H1 (cell line): ENCODE data around the gene TMEM198. TPM values are rescaled to one million over a fixed set of nuclear protein-coding genes. Genes with fewer than 3 reads are reported as not detected.

ENCODE experiments used
- ASH2L ChIP-seq: fragments of 200-600, 300-600 bp; sonication (generic); IDR thresholded peaks from one replicate; pipeline ENCODE4 v1.7.1; 2017; ENCODE audit warnings: low read length
- CEBPB ChIP-seq: IDR thresholded peaks from 2 replicates; pipeline ENCODE4 v1.6.1; 2012; ENCODE audit warnings: low read depth, low read length
- EGR1 ChIP-seq: IDR thresholded peaks from 2 replicates; pipeline ENCODE4 v1.6.1; 2011; ENCODE audit warnings: low read depth, low read length, borderline replicate concordance
- EZH2 ChIP-seq: fragments of 200-600 bp; sonication (generic); IDR thresholded peaks from 2 replicates; pipeline ENCODE4 v1.7.1; 2012; ENCODE audit warnings: low read depth, mild to moderate bottlenecking, moderate library complexity, low read length, inconsistent platforms; ENCODE audit not compliant: severe bottlenecking
- HDAC6 ChIP-seq: IDR thresholded peaks from one replicate; pipeline ENCODE4 v1.7.1; 2012; ENCODE audit warnings: low read depth, mild to moderate bottlenecking, inconsistent platforms, low read length, moderate library complexity
- JUN ChIP-seq: IDR thresholded peaks from 2 replicates; pipeline ENCODE4 v1.6.1; 2011; ENCODE audit warnings: low read depth, mild to moderate bottlenecking, improper control_type of control experiment, low read length
- KDM5A ChIP-seq: fragments of 200-600 bp; IDR thresholded peaks from 2 replicates; pipeline ENCODE4 v1.7.1; 2012; ENCODE audit warnings: mild to moderate bottlenecking, low read length, inconsistent platforms, mixed read lengths
- NANOG ChIP-seq: IDR thresholded peaks from 2 replicates; pipeline ENCODE4 v1.6.1; 2011; ENCODE audit warnings: low read length, low read depth, mild to moderate bottlenecking, inconsistent platforms; ENCODE audit not compliant: insufficient read depth, poor library complexity, severe bottlenecking
- PHF8 ChIP-seq: fragments of 200-600 bp; sonication (generic); conservative IDR thresholded peaks from 2 replicates; pipeline ENCODE4 v1.7.1; 2012; ENCODE audit warnings: low read depth, mild to moderate bottlenecking, inconsistent platforms, low read length, moderate library complexity
- POLR2A ChIP-seq, 2 experiments: IDR thresholded peaks; 1 replicate in 1 of 2; 2 replicates in 1 of 2; pipeline ENCODE4 v1.6.1; 2011; ENCODE audit warnings: low read depth in 2 of 2, low read length in 2 of 2, mild to moderate bottlenecking in 2 of 2; ENCODE audit errors: control extremely low read depth in 1 of 2
- POLR2AphosphoS5 ChIP-seq: IDR thresholded peaks from 2 replicates; pipeline ENCODE4 v1.6.1; 2011; ENCODE audit warnings: low read depth, low read length
- RFX5 ChIP-seq: IDR thresholded peaks from 2 replicates; pipeline ENCODE4 v1.6.1; 2011; ENCODE audit warnings: low read depth, low read length, improper control_type of control experiment, borderline replicate concordance
- SAP30 ChIP-seq: fragments of 300-600 bp; sonication (generic); IDR thresholded peaks from 2 replicates; pipeline ENCODE4 v1.7.1; 2012; ENCODE audit warnings: low read length, moderate library complexity, mild to moderate bottlenecking, inconsistent platforms; ENCODE audit not compliant: insufficient read depth, insufficient replicate concordance
- SIX5 ChIP-seq: IDR thresholded peaks from 2 replicates; pipeline ENCODE4 v1.6.1; 2011; ENCODE audit warnings: mild to moderate bottlenecking, low read depth, low read length
- SP1 ChIP-seq: IDR thresholded peaks from 2 replicates; pipeline ENCODE4 v1.6.1; 2011; ENCODE audit warnings: low read depth, low read length
- SP4 ChIP-seq: IDR thresholded peaks from 2 replicates; pipeline ENCODE4 v1.6.1; 2012; ENCODE audit warnings: low read length, inconsistent platforms
- SRF ChIP-seq: IDR thresholded peaks from 2 replicates; pipeline ENCODE4 v1.6.1; 2011; ENCODE audit warnings: mild to moderate bottlenecking, low read depth, low read length, moderate library complexity
- TAF7 ChIP-seq: optimal IDR thresholded peaks from 2 replicates; pipeline ENCODE3; 2011; ENCODE audit warnings: low read depth, mild to moderate bottlenecking, inconsistent platforms, low read length, moderate library complexity, borderline replicate concordance
- polyA plus RNA-seq, 7 experiments: library from polyadenylated mRNA; depleted of rRNA in 3 of 7; stranded (reverse) in 5 of 7; unstranded in 2 of 7; fragments of >200 nt in 5 of 7; fragments of 200-250 nt in 2 of 7; gene quantifications; 1 replicate in 5 of 7; 2 replicates in 1 of 7; 4 replicates in 1 of 7; pipeline versions ENCODE4 v1.2.1 to v1.2.3, GENCODE V29; 2011 to 2013; ENCODE audit warnings: missing spikeins in 2 of 7, mixed read lengths in 2 of 7
- total RNA-seq: library from RNA; stranded (reverse); fragmentation: NEBNext Ultra II Directional; extraction: Animal tissue kit (Norgen Biotek cat#: 25700); gene quantifications from 2 replicates; pipeline ENCODE4 v1.2.1, GENCODE V29; 2021
- TF ChIP-seq, protein P1 (sequence below): IDR thresholded peaks from 2 replicates; pipeline ENCODE4 v1.6.1; 2012; ENCODE audit warnings: inconsistent platforms
- TF ChIP-seq, protein P2 (sequence below): IDR thresholded peaks from 2 replicates; pipeline ENCODE4 v1.6.1; 2012; ENCODE audit warnings: low read length, inconsistent platforms
- TF ChIP-seq, protein P3 (sequence below): IDR thresholded peaks from 2 replicates; pipeline ENCODE4 v1.6.1; 2012; ENCODE audit warnings: inconsistent platforms
- TF ChIP-seq, protein P4 (sequence below): IDR thresholded peaks from 2 replicates; pipeline ENCODE4 v1.6.1; 2011; ENCODE audit warnings: low read depth, mild to moderate bottlenecking, low read length; ENCODE audit not compliant: insufficient read depth

The TMEM198 gene
- total and polyA plus RNA-seq, 2 of the 8 experiments (the other 6 are each of a cell fraction or from before 2014, with no cell fraction given): 10.2 to 10.4 TPM

DNA sequence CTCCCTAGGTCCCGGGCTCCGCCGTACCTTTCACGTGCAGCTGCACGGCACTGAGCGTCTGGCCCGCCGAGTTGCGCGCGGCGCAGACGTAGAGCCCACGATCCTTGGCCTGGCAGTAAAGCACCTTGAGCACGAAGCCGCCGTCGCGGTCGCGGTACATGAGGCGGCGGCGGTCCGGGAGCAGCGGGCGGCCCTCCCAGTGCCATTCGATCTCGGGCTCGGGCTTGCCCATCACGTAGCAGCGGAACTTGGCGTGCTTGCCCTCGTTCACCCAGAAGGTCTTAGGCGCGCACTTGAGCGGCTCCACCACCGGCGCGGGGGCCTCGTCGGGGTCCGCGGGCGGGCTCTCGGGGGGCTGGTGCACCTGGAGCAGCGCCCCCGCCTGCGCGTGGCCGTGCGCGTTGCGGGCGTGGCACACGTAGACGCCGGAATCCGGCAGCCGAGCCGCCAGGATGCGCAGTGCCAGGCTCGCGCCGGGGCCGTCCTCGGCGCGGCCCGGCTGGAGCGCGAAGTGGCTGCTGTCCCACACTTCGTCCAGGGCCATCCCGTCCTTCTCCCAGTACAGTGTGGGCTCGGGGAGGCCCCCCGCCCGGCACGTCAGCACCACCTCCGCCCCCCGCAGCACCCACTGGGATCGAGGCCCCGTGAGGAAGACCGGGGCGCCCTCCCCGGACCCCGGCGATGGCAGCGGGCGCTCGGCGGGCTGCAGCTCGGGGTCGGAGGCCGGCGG, 26.5 kb downstream of the TMEM198 start (continued):
- TF ChIP-seq NANOG (no peak), JUN (no peak), SP1 (no peak), EZH2 (no peak), SIX5 (no peak), SP4 (no peak), EGR1 (no peak), CEBPB (no peak), TAF7 (peak; percentile 12), SAP30 (no peak), RFX5 (no peak), POLR2A (IDR thresholded peaks at IDR 0.05; ENCODE audit: control extremely low read depth in 1 of 2, low read depth in 2 of 2, low read length in 2 of 2) (peak in 1 of 2 experiments; percentile 51; a peak in 1 of 3 replicates), POLR2AphosphoS5 (0 out of 2 replicates have a peak, but pooled peaks have one; percentile 28), KDM5A (no peak), ASH2L (peak; percentile 68), PHF8 (0 out of 2 replicates have a peak, but pooled peaks have one; percentile 23), SRF (no peak), HDAC6 (no peak)
- TF ChIP-seq, protein P1, sequence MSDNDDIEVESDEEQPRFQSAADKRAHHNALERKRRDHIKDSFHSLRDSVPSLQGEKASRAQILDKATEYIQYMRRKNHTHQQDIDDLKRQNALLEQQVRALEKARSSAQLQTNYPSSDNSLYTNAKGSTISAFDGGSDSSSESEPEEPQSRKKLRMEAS: peak; percentile 95
- TF ChIP-seq, protein P2, sequence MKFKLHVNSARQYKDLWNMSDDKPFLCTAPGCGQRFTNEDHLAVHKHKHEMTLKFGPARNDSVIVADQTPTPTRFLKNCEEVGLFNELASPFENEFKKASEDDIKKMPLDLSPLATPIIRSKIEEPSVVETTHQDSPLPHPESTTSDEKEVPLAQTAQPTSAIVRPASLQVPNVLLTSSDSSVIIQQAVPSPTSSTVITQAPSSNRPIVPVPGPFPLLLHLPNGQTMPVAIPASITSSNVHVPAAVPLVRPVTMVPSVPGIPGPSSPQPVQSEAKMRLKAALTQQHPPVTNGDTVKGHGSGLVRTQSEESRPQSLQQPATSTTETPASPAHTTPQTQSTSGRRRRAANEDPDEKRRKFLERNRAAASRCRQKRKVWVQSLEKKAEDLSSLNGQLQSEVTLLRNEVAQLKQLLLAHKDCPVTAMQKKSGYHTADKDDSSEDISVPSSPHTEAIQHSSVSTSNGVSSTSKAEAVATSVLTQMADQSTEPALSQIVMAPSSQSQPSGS: no peak
- TF ChIP-seq, protein P3, sequence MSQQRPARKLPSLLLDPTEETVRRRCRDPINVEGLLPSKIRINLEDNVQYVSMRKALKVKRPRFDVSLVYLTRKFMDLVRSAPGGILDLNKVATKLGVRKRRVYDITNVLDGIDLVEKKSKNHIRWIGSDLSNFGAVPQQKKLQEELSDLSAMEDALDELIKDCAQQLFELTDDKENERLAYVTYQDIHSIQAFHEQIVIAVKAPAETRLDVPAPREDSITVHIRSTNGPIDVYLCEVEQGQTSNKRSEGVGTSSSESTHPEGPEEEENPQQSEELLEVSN: peak; percentile 90
- TF ChIP-seq, protein P4, sequence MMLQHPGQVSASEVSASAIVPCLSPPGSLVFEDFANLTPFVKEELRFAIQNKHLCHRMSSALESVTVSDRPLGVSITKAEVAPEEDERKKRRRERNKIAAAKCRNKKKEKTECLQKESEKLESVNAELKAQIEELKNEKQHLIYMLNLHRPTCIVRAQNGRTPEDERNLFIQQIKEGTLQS: no peak
